Fibroblast of lung (primary cell): ENCODE results near the gene RCCD1.

ENCODE experiments used
- EZH2 ChIP-seq: IDR thresholded peaks from 2 replicates; pipeline ENCODE4 v1.5.1; 2012; ENCODE audit warnings: low read length, control low read depth, mild to moderate bottlenecking; ENCODE audit errors: missing control alignments
- TF ChIP-seq, protein P1 (sequence below), 2 donors: IDR thresholded peaks in 1 of 2; conservative IDR thresholded peaks in 1 of 2; 1 replicate in 1 of 2; 2 replicates in 1 of 2; pipeline ENCODE4 v1.5.1; 2011 to 2012; ENCODE audit warnings: low read length in 2 of 2, control low read depth in 1 of 2, inconsistent platforms in 1 of 2, low read depth in 1 of 2, mild to moderate bottlenecking in 1 of 2

DNA sequence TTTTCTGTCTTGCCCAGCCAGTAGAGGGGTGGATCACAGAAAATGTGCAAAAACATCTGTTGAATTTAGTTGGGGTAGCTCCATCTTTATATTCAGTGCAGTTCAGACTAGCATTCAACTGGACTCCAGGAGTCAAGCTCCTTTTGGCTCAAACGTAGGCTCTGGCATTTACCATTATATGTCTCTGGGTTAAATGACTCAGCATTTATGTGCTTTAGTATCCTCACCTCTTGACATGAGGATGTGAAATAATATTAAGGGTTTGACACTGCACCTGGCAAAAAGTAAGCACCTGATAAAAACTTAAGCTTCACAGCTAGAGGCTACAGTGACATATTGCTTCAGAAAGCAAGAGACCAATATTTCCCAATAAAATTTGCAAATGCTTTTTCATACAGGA, 24.9 kb downstream of the RCCD1 start:
- TF ChIP-seq, protein P1, sequence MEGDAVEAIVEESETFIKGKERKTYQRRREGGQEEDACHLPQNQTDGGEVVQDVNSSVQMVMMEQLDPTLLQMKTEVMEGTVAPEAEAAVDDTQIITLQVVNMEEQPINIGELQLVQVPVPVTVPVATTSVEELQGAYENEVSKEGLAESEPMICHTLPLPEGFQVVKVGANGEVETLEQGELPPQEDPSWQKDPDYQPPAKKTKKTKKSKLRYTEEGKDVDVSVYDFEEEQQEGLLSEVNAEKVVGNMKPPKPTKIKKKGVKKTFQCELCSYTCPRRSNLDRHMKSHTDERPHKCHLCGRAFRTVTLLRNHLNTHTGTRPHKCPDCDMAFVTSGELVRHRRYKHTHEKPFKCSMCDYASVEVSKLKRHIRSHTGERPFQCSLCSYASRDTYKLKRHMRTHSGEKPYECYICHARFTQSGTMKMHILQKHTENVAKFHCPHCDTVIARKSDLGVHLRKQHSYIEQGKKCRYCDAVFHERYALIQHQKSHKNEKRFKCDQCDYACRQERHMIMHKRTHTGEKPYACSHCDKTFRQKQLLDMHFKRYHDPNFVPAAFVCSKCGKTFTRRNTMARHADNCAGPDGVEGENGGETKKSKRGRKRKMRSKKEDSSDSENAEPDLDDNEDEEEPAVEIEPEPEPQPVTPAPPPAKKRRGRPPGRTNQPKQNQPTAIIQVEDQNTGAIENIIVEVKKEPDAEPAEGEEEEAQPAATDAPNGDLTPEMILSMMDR (conservative IDR thresholded peaks at IDR 0.05 in 1 of 2, IDR thresholded peaks at IDR 0.05 in 1 of 2; ENCODE audit: low read depth in 1 of 2, low read length in 2 of 2) = no peak
- TF ChIP-seq EZH2 = no peak
